HG03460 (cell line): ENCODE measurements around the gene FUOM.
"Not testable (repeated sequence)": the region's sequence is repeated elsewhere in the genome, so short reads cannot be mapped to it uniquely, and the experiment has no call there.

ENCODE experiments used
- ATAC-seq: cut with Tn5 transposase; IDR thresholded peaks from one replicate; pipeline ENCODE4 v1.9.1; 2021; ENCODE audit not compliant: unreplicated experiment

FUOM gene

DNA sequence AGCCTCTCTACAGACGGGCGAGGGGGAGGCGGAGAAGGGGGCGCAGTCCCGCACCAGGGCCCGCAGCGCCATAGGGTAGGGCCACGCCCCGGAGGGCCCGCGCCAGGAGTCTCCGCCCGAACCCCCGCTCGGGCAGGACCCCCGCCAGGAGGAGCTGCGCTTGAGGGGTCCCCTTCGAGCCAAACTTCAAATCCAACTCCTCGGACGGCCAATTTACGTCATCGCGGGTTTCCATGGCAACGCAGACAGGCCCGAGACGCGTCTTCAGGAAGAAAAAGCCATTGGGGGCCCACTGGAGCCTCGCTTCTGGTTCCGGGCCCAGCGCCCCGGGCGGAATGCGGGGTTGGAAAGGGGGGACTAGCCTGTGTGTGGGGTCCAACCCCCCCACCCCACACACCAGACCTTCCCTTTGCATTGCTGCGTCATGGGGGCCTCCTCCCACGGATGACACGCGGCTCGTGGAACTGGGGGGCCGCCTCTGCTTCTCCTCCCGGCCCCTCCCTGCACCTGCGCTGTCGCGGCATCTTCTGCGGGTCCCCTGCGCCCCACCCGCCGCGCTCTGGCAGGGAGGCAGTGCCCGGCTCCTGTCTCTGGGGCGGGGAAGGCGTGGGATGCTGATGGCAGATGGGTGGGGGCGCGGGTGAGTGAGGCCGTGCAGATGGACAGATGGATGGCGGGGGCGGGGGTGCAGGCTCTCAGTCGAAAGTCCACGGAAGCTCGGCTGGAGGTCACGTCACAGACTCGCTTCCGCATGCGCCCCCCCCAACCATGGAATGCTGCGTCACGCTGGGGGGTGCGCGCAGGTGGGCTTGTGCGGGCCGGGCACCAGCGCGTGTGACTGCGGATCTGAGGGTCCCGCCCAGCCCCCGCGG lies 22.3 kb downstream of the FUOM start:
- ATAC-seq: no peak

DNA sequence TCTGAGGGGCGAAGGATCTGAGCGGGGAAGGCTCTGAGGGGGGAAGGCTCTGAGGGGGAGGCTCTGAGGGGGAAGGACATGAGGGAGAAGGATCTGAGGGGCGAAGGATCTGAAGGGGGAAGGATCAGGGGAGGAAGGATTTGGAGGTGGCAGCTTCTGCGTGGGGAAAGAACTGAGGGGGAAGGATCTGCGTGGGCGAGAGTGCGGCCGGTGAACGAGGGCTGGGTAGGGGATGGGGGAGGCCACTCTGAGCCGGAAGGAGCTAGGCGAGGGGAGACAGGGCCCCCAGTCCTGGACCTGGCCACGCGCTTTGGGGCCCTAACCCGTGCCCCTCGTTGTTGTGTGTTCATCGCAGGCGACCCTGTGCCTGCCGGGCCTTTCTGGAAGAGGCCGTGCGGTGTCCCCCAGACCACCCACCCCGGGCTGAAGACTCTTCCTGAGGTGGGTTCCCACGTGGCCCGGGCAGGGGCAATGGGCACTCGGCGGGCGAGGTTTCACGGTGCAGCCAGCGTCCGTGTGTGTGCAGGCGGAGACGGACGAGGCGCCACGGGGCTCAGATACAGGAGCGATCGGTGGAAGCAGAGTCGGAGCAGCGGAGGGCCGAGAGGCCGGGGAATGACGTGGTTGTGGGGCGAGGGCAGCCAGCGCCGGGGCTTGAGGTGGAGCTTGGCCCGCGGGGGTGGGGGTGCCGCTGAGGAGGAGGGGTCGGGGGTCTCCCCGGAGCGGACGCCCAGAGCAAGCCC lies 23.1 kb downstream of the FUOM start:
- no peak for ATAC-seq

DNA sequence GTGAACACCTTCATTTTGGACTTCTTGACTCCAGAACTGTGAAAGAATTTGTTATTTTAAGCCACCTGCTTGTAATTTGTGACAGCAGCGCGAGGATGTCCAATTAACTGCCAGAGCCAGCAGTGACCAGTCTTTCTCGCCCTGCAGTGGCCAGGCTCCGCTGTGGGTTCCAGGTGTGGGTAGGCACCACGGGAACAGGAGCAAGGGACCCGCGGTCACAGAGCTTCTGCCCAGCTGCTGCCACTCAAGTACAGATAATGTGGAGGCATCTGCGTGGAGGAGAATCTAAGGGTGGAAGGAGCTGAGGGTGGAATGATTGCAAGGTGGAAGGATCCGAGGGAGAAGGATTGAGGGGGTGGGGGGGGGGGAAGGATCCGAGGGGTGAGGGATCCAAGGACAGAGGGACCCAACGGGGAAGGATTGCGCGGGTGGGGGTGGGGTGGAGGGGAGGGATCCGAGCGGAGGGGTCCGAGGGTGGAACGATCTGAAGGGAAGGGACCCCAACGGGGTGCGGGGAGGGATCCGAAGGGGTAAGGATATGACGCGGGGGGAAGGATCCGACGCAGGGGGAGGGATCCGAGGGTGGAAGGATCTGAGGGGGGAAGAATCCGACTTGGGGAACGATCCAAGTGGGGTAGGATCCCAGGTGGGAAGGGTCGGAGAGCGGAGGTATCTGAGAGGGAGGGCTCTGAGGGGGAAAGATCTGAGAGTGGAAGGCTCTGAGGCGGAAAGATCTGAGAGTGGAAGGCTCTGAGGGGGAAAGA lies 24.7 kb downstream of the FUOM start:
- no peak for ATAC-seq

DNA sequence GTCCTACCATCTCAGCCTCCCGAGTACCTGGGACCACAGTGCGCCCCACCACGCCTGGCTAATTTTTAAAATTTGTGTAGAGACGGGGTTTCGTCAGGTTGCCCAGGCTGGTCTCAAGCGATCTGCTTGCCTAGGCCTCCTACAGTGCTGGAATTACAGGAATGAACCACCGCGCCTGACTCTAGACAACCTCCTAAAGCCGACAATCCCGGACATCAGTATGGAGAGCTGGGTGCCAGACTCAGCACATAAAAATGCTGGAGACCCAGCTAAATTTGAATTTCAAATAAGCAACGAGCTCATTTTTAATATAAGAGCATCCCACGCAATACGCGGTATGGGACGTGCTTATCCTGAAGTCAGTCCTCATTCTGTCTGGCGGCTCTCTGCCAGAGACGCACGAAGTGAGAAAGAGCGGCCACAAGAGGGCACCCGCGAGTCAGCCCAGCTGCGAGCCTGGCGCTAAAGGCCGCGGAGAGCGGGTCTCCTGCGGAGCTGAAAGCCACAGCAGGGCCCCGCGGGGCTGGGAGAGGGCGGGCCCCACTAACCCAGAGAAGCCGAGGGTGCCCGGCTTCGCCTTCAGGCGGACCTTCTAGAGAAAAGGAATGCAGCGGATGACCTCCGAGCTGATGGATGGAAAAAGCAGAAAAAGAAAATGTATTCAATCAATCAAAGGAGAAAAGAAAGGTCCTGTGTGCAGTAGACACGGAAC lies 28.2 kb downstream of the FUOM start:
- peak; percentile 84 for ATAC-seq

DNA sequence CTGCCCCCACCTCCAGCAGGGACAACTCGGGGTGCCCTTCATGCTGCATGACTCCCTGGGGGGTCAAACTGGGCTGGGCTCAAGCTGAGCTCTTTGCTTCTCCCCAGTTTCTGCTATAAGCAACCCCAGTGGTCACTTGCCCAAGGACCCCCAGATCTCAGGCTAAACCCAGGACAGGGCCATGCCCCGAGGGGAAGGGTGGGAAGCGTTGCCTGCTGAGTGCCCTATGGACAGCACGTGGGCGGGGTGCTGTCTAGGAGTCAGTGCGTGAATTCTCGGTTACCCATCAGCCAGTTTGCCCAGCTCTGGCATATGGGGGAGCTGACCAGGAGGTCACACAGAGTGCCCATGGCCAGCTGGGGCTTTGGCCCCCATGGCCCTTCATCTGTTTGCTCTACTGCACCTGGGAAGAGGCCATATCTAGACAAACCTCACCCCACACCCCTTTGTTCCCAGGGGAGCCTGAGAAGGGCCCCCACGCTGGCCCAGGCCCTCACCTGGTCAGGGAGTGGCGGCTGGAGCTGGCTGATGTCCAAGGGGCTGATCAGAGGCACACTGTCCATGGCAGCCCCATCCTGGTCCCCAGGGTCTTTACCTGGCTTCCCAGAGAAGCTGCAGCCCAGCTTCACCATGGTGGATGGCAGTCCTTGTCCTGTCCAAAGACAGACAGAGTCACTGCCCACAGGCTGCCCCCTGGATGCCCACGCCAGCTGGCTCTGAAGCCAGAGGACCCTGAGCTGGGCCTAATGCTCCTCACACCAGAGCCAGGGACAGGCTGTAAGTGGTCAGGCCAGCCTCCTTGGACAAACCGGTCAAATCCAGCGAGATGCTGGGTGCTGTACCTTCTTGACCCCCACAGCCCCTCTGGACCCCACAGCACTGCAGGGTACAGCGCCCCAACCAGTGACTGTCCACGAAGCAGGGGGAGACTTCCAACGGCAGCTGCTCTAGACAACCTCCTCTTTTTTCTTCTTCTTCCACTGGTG lies 29.2 kb downstream of the FUOM start:
- no peak for ATAC-seq

DNA sequence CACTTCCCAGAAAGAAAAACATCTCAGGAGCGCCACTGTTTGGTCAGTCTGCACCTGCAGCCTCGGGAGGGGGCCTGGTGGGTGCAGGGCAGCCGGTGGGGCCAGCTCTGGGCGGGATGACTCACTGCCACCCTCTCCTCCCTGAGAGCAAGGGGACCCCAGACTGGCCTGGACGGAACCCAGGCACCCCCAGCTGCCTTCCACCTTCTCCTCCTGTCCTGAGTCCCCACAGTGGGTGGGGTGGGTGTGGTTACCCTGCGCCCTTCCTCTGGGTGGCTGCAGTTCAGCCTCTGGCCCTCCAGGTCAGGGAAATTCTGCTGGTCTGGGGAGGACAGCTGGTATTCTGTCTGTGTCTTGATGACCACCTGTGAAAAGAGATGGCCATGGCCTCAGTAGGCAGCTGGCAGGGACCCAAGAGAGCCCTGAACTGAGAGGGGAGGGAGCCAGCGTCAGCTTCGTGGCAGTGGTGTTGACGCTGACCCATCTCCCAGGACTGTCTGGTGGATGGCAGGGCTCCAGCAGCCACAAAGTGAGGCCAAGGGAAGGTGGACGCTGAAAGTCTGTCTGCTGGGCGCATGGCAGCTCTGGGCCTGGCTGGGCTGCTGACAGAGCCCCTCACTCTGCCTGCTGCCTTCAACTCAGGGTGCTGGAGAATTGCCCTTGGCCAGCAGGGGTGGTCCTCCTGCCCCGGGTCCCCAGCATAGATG lies 30.0 kb downstream of the FUOM start:
- no peak for ATAC-seq

DNA sequence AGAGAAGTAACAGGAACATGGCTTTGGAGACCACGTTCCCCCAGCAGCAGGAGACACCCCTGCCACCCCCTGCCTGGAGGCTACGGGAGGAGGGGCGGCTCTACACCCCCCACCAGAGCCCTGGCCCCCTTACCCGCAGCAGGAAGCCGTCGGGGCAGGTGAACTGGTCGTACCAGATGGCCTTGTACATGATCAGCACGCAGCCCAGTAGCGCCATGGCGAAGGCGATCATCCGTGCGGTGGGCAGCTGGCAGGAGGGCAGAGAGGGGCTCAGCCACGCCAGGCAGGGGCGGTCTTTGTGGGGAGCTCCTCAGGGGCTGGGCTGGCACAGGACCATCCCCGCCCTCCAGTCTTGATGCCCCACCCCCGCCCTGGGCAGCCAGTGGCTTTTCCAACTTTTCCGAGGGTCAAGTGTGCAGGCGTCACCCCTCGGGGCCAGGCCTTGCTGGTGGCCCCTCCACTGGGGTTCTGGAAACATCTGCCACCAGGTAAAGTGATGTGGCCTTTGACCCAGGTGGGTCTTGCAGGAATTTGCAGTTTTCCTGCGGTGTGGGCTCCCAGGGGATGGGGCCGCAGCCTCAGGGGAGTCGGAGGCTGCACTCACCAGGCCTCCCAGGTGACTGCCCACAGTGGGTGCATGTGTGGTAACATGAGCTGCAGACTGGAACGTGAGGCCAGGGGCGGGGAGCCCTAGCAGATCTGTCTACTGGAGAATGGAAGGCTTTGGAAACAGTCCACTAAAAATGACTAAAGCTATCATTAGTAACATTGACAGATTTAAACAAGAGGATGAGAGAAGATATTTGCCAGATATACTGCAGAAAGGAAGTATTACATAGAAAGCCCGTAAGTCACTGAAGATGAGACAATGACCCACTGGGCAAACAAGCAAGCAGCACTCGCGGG lies 30.8 kb downstream of the FUOM start:
- ATAC-seq: no peak

DNA sequence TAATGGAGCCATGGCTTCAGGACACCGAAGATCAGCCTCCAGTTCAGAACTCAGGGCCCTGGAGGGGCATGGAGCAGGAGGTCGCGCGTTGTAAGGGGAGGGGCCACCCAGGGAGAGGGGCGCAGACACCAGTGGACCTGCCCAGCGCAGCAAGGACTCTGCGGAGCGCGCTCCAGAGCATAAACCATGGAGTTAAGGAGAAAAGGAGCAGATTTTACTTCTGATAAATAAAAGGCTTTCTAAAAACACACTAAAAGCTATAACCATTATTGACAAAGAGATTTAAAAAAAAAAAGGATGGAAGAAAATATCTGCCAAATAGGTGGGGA lies 31.6 kb downstream of the FUOM start:
- no peak for ATAC-seq

DNA sequence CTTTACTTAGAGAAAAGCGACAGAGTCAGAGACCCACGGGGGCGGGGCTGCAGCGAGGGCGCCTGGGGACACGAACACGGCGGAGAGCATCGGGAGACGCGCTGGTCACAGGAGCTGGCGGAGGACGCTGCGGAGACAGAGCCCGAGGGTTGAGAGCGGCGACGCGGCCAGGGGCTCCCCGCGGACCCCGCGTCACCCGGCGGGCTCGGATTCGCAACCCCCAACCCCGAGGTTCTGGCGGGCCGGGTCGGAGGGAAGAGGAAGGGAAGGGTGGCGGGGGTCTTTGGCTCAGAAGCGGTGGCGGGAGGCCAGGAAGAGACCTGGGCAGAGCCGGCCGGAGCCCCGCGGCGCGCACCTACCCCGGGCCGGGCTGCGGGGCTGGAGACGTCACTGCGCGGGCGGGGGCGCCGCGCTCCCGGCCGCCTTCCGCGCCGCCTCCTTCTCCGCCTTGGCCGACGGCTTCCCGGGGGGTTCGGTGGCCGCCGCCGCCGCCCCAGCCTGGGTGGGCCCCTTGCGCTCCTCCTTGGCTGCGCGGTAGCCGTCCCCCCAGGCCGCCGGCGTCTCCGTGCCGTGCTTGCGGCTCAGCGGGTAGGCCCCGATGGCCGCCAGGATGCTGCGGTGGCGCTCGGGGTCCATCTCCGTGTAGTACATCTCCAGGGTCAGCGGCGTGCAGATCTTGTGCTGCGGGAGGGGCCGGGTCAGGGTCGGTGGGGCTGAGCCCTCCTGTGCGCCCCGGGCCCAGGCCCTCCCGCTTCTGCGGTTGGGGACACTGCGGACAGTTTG lies 32.2 kb downstream of the FUOM start:
- no peak for ATAC-seq

DNA sequence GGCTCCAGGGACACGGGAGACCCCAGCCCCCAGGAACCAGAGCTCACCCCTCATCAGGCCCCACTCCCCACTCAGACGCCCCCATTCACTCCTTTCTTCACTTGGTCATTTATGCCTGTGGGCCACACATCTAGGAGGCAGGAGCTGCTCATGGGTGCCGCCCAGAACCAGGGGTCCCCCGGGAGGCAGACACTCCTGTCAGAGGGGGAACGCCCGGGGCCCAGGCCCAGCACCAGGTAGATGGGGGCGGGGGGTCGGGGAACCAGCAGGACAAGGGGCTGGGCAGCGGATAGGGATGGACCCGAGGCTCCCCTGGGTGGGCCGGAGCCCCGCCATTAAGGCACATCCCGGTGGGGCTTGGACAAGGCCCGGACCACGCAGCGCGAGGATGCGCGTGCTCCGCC lies 33.0 kb downstream of the FUOM start:
- ATAC-seq: no peak

DNA sequence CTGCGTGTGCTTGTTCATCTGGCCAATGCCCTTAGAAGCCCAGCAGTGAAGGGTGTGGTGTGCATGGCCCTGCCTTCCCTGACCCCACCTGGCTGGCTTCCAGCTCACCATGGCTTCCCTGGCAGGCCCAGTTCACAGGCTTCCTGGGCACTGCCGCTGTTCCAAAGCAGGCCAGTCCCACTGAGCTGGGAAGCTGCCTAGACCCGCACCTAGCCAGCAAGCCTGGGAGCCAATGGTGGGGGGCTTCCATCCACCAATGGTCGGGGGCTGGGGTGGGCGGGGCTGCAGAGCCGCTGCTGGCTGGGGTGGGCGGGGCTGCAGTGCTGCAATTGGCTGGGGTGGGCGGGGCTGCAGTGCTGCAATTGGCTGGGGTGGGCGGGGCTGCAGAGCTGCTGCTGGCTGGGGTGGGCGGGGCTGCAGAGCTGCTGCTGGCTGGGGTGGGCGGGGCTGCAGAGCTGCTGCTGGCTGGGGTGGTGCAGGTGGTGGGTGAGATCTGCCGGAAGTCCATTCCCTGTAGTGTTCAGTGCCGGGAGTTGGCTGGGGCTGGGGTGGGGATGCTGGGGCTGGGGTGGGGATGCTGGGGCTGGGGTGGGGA lies 33.5 kb downstream of the FUOM start:
- no peak for ATAC-seq

DNA sequence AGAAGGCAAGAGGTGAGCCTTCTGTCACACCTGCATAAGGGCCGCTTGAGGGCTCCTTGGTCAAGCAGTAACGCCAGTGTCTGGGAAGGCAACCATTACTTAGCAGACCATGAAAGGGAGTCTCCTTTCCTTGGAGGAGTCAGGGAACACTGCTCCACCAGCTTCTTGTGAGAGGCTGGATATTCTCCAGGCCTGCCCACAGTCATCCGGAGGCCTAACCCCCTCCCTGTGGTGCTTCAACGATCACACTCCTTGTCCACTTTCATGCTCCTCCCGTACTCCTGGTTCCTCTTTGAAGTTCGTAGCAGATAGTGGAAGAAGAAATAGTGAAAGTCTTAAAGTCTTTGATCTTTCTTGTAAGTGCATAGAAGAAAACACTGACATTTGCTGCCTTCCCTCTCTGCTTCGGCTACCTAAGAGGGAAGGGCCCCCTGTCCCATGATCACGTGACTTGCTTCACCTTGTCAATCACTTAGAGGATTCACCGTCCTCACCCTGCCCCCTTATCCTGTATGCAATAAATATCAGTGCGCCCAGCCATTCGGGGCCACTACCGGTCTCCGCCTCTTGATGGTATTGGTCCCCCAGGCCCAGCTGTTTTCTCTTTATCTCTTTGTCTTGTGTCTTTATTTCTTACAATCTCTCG lies 35.6 kb downstream of the FUOM start:
- not testable (repeated sequence) for ATAC-seq

DNA sequence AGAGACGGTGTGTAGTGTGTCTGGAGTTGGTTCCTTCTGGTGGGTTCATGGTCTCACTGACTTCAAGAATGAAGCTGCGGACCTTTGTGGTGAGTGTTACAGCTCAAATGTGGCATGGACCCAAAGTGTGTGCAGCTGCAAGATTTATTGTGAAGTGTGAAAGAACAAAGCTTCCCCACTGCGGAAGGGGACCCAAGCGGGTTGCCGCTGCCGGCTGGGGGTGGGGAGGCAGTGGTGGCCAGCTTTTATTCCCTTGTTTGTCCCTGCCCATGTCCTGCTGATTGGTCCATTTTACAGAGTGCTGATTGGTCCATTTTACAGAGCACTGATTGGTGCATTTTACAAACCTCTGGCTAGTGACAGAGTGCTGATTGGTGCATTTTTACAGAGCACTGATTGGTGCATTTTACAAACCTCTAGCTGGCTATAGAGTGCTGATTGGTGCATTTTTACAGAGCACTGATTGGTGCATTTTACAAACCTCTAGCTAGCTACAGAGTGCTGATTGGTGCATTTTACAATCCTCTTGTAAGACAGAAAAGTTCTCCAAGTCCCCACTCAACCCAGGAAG lies 36.9 kb downstream of the FUOM start:
- not testable (repeated sequence) for ATAC-seq

DNA sequence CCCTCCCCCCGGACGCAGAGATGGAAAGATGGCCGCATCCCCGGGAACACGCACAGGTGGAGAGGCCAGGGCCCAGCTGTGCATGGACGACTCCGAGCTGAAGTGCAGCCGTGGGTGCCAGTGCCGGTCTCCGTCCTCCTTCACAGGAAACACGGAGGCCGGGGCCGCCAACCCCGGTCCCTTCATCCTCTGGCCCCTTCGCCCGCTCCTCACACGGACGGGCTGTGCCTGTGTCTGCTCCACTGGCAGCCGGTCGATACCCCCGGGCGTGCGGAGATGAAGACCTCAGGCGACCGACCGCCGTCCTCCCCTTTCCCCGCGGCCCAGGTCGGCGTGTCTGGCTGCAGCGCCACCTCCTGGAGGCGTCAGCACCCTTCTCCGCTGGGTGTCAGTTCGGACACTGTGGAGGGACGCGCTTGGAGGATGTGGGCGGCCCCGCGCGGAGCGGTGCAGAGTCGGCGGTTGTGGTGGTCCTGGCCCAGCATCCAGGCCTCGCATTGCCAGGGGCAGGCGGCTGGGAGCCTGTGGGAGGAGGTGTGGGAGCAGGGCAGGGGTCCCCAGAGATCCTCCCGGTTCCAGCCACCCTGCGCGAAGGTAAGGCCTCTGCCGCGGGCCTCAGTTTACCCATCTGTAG lies 39.2 kb downstream of the FUOM start:
- ATAC-seq: peak; percentile 73

DNA sequence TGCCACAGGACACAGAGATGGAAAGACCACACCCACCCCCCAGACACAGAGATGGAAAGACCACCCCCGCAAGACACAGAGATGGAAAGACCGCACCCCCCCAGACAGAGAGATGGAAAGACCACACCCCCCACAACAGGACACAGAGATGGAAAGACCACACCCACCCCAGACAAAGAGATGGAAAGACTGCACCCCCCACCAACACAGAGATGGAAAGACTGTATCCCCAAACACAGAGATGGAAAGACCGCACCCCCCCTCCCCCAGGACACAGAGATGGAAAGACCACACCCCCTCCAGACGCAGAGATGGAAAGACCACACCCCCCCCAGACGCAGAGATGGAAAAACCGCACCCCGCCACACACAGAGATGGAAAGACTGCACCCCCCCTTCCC lies 41.1 kb downstream of the FUOM start:
- no peak for ATAC-seq

DNA sequence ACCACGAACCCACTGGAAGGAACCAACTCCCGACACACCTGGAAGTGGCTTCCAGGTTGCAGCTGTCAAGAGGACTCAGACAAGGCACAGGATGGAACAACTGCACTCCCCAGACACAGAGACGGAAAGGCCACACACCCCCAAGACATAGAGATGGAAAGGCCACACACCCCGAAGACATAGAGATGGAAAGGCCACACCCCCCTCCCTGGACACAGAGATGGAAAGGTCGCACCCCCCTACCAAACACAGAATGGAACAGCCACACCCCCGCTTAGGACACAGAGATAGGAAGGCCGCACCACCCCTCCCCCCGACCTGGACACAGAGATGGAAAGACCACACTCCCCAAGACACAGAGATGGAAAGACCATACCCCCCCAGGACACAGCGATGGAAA lies 41.6 kb downstream of the FUOM start:
- no peak for ATAC-seq
